HEK293 (cell line): Measurements from ENCODE around the gene PDE4D.

ENCODE experiments used
- CTCF ChIA-PET: fragments of 350-600 bp; formaldehyde crosslinking; extraction: SDS; loops from one replicate; lab custom pipeline; 2021; ENCODE audit warnings: antibody characterized with exemption; lab: Yijun Ruan, JAX
- POLR2A ChIA-PET: fragments of 300-600 bp; formaldehyde crosslinking; extraction: SDS; loops from one replicate; lab custom pipeline; 2020; ENCODE audit warnings: antibody characterized with exemption, inconsistent platforms; lab: Yijun Ruan, JAX
- H3K27ac ChIP-seq: fragments of 200-500 bp; sonication (Bioruptor generic); 2 replicates; pipeline ENCODE4 v1.5.1; 2014; ENCODE audit warnings: low read depth, low read length, control low read depth, inconsistent platforms; ENCODE audit errors: extremely low read depth
- H3K36me3 ChIP-seq, 2 experiments: fragments of 200-500 bp in 1 of 2; sonication (Bioruptor generic) in 1 of 2; 1 replicate in 1 of 2; 2 replicates in 1 of 2; pipeline ENCODE4 v1.5.1; 2014 to 2017; ENCODE audit warnings: inconsistent platforms in 2 of 2, low read length in 2 of 2; ENCODE audit not compliant: control insufficient read depth in 2 of 2, insufficient read depth in 1 of 2
- H3K4me1 ChIP-seq: fragments of 200-500 bp; sonication (Bioruptor generic); 2 replicates; pipeline ENCODE4 v1.5.1; 2014; ENCODE audit warnings: mild to moderate bottlenecking, low read length, inconsistent platforms; ENCODE audit not compliant: control insufficient read depth, insufficient read depth
- H3K4me3 ChIP-seq: 2 replicates; pipeline ENCODE4 v1.5.1; 2011; ENCODE audit warnings: low read depth, mild to moderate bottlenecking, control low read depth, low read length, moderate library complexity
- H3K9me3 ChIP-seq: fragments of 200-500 bp; sonication (Bioruptor generic); 2 replicates; pipeline ENCODE4 v1.5.1; 2014; ENCODE audit warnings: low read depth, low read length, inconsistent platforms; ENCODE audit not compliant: control insufficient read depth, insufficient read depth
- GLI2 ChIP-seq: fragments of 450-650 bp; formaldehyde crosslinking; IDR thresholded peaks from 2 replicates; pipeline ENCODE4; 2017; ENCODE audit warnings: missing biosample characterization, missing genetic modification characterization, low read depth, borderline replicate concordance
- KLF16 ChIP-seq: fragments of 450-650 bp; formaldehyde crosslinking; IDR thresholded peaks from 2 replicates; pipeline ENCODE4 v1.5.1; 2017; ENCODE audit warnings: missing biosample characterization, missing genetic modification characterization
- SALL2 ChIP-seq: fragments of 450-650 bp; formaldehyde crosslinking; IDR thresholded peaks from 2 replicates; pipeline ENCODE4 v1.5.0; 2017; ENCODE audit warnings: missing biosample characterization, mild to moderate bottlenecking, missing genetic modification characterization, borderline replicate concordance
- ZFHX2 ChIP-seq: fragments of 450-650 bp; formaldehyde crosslinking; conservative IDR thresholded peaks from 2 replicates; pipeline ENCODE4 v1.5.1; 2016; ENCODE audit warnings: missing biosample characterization, missing genetic modification characterization
- ZFP3 ChIP-seq: fragments of 450-650 bp; formaldehyde crosslinking; IDR thresholded peaks from 2 replicates; pipeline ENCODE4 v1.5.1; 2016; ENCODE audit warnings: low read depth, missing biosample characterization, missing genetic modification characterization
- ZNF112 ChIP-seq: fragments of 450-650 bp; formaldehyde crosslinking; IDR thresholded peaks from 2 replicates; pipeline ENCODE4 v1.5.0; 2017; ENCODE audit warnings: missing biosample characterization, missing genetic modification characterization
- ZNF341 ChIP-seq: fragments of 450-650 bp; formaldehyde crosslinking; IDR thresholded peaks from 2 replicates; pipeline ENCODE4; 2016; ENCODE audit warnings: low read depth, missing biosample characterization, missing genetic modification characterization
- ZNF404 ChIP-seq: fragments of 450-650 bp; formaldehyde crosslinking; IDR thresholded peaks from 2 replicates; pipeline ENCODE4 v1.5.1; 2017; ENCODE audit warnings: missing biosample characterization, missing genetic modification characterization
- ZNF426 ChIP-seq: fragments of 450-650 bp; formaldehyde crosslinking; IDR thresholded peaks from 2 replicates; pipeline ENCODE4 v1.5.1; 2017; ENCODE audit warnings: missing biosample characterization, missing genetic modification characterization, mild to moderate bottlenecking, inconsistent platforms, moderate library complexity
- ZNF555 ChIP-seq: fragments of 450-650 bp; formaldehyde crosslinking; conservative IDR thresholded peaks from 2 replicates; pipeline ENCODE4 v1.5.1; 2017; ENCODE audit warnings: missing biosample characterization, mild to moderate bottlenecking, missing genetic modification characterization, inconsistent platforms
- ZNF677 ChIP-seq: fragments of 450-650 bp; IDR thresholded peaks from 2 replicates; pipeline ENCODE4 v1.5.0; 2018; ENCODE audit warnings: missing biosample characterization, mild to moderate bottlenecking, missing genetic modification characterization, moderate library complexity
- ZNF837 ChIP-seq: fragments of 450-650 bp; formaldehyde crosslinking; IDR thresholded peaks from 2 replicates; pipeline ENCODE4 v1.5.1; 2016; ENCODE audit warnings: missing biosample characterization, missing genetic modification characterization
- ZNF843 ChIP-seq: fragments of 450-650 bp; formaldehyde crosslinking; IDR thresholded peaks from 2 replicates; pipeline ENCODE4 v1.5.1; 2016; ENCODE audit warnings: missing biosample characterization, missing genetic modification characterization
- ZSCAN16 ChIP-seq: fragments of 450-650 bp; formaldehyde crosslinking; IDR thresholded peaks from 2 replicates; pipeline ENCODE4 v1.5.1; 2016; ENCODE audit warnings: missing biosample characterization, missing genetic modification characterization
- TF ChIP-seq, protein P1 (sequence below): fragments of 450-650 bp; formaldehyde crosslinking; IDR thresholded peaks from 2 replicates; pipeline ENCODE4 v1.5.1; 2016; ENCODE audit warnings: missing biosample characterization, missing genetic modification characterization
- TF ChIP-seq, protein P2 (sequence below): fragments of 450-650 bp; formaldehyde crosslinking; IDR thresholded peaks from 2 replicates; pipeline ENCODE4 v1.5.1; 2016; ENCODE audit warnings: missing biosample characterization, missing genetic modification characterization
- TF ChIP-seq, protein P3 (sequence below): fragments of 450-650 bp; formaldehyde crosslinking; IDR thresholded peaks from 2 replicates; pipeline ENCODE4 v1.5.1; 2016; ENCODE audit warnings: missing biosample characterization, missing genetic modification characterization
- TF ChIP-seq, protein P4 (sequence below): fragments of 450-650 bp; formaldehyde crosslinking; IDR thresholded peaks from 2 replicates; pipeline ENCODE4 v1.5.1; 2016; ENCODE audit warnings: missing biosample characterization, missing genetic modification characterization
- TF ChIP-seq, protein P5 (sequence below): fragments of 450-650 bp; formaldehyde crosslinking; optimal IDR thresholded peaks from 2 replicates; pipeline ENCODE3; 2016; ENCODE audit warnings: missing biosample characterization, mild to moderate bottlenecking, missing genetic modification characterization
- TF ChIP-seq, protein P6 (sequence below): sonication (generic); formaldehyde crosslinking; IDR thresholded peaks from 2 replicates; pipeline ENCODE4 v1.8.1; 2022; ENCODE audit warnings: mild to moderate bottlenecking, moderate library complexity, missing genetic modification reagents

Gene PDE4D

DNA sequence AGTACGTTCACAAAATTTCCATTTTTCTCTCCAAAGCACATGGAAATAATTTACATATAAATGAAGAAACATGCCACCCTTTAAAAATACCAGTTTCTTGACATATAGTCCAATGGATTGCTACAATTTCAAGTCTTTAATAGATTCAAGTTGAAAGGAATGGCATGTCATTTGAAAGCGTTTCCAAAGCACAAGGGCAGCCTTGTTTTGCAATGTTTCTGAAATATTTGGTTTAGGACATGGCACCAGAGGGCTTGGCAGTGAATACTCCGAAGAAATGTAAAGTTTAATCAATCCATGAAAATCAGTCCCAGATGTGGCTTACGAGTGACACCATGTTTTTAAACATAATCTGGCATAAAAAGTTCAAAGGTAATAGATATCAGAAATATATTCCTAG lies 333.7 kb downstream of the PDE4D start (continued):
- TF ChIP-seq, protein P1, sequence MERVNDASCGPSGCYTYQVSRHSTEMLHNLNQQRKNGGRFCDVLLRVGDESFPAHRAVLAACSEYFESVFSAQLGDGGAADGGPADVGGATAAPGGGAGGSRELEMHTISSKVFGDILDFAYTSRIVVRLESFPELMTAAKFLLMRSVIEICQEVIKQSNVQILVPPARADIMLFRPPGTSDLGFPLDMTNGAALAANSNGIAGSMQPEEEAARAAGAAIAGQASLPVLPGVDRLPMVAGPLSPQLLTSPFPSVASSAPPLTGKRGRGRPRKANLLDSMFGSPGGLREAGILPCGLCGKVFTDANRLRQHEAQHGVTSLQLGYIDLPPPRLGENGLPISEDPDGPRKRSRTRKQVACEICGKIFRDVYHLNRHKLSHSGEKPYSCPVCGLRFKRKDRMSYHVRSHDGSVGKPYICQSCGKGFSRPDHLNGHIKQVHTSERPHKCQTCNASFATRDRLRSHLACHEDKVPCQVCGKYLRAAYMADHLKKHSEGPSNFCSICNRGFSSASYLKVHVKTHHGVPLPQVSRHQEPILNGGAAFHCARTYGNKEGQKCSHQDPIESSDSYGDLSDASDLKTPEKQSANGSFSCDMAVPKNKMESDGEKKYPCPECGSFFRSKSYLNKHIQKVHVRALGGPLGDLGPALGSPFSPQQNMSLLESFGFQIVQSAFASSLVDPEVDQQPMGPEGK, result no peak
- TF ChIP-seq, protein P2, sequence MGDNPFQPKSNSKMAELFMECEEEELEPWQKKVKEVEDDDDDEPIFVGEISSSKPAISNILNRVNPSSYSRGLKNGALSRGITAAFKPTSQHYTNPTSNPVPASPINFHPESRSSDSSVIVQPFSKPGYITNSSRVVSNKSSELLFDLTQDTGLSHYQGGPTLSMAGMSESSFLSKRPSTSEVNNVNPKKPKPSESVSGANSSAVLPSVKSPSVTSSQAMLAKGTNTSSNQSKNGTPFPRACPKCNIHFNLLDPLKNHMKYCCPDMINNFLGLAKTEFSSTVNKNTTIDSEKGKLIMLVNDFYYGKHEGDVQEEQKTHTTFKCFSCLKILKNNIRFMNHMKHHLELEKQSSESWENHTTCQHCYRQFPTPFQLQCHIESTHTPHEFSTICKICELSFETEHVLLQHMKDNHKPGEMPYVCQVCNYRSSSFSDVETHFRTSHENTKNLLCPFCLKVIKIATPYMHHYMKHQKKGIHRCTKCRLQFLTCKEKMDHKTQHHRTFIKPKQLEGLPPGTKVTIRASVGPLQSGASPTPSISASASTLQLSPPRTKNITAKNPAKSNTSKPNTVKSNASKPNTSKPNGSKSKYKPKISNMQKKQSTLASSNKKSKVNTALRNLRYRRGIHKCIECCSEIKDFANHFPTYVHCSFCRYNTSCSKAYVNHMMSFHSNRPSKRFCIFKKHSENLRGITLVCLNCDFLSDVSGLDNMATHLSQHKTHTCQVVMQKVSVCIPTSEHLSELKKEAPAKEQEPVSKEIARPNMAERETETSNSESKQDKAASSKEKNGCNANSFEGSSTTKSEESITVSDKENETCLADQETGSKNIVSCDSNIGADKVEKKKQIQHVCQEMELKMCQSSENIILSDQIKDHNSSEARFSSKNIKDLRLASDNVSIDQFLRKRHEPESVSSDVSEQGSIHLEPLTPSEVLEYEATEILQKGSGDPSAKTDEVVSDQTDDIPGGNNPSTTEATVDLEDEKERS, result no peak
- TF ChIP-seq ZFHX2 (tag by site-specific recombination) (no peak), ZSCAN16 (tag by site-specific recombination) (no peak), ZNF341 (tag by site-specific recombination) (no peak), ZNF404 (no peak)
- TF ChIP-seq, protein P3, sequence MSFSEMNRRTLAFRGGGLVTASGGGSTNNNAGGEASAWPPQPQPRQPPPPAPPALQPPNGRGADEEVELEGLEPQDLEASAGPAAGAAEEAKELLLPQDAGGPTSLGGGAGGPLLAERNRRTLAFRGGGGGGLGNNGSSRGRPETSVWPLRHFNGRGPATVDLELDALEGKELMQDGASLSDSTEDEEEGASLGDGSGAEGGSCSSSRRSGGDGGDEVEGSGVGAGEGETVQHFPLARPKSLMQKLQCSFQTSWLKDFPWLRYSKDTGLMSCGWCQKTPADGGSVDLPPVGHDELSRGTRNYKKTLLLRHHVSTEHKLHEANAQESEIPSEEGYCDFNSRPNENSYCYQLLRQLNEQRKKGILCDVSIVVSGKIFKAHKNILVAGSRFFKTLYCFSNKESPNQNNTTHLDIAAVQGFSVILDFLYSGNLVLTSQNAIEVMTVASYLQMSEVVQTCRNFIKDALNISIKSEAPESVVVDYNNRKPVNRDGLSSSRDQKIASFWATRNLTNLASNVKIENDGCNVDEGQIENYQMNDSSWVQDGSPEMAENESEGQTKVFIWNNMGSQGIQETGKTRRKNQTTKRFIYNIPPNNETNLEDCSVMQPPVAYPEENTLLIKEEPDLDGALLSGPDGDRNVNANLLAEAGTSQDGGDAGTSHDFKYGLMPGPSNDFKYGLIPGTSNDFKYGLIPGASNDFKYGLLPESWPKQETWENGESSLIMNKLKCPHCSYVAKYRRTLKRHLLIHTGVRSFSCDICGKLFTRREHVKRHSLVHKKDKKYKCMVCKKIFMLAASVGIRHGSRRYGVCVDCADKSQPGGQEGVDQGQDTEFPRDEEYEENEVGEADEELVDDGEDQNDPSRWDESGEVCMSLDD (tag by site-specific recombination), result no peak
- TF ChIP-seq, protein P4, sequence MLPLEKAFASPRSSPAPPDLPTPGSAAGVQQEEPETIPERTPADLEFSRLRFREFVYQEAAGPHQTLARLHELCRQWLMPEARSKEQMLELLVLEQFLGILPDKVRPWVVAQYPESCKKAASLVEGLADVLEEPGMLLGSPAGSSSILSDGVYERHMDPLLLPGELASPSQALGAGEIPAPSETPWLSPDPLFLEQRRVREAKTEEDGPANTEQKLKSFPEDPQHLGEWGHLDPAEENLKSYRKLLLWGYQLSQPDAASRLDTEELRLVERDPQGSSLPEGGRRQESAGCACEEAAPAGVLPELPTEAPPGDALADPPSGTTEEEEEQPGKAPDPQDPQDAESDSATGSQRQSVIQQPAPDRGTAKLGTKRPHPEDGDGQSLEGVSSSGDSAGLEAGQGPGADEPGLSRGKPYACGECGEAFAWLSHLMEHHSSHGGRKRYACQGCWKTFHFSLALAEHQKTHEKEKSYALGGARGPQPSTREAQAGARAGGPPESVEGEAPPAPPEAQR (tag by site-specific recombination), result no peak

DNA sequence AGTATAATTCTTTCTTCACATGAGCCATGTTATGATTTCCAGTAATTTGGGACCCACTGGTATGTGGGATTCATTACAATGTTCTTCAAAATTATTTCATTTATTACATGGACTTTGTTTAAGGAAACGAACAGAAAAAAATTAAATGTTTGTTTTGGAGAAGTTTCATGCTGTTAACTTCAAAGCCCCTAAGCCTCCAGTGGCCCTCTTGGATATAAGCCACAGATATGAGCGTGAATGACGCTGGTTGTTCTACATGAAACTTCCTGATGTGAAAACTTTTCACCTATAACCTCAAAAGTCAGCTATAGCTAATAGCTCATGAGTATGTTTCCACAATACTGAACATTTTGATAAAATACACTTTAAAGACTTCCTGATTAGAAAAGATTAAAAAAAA lies 334.2 kb downstream of the PDE4D start:
- H3K9me3 ChIP-seq, result no peaks in the 10 kb centered on the region
- TF ChIP-seq SALL2 (tag by site-specific recombination) (no peak), ZNF677 (no peak), KLF16 (tag by site-specific recombination) (no peak), ZNF843 (tag by site-specific recombination) (no peak), ZNF555 (tag by site-specific recombination) (no peak), ZNF112 (tag by site-specific recombination) (no peak), ZNF837 (no peak), ZFP3 (tag by site-specific recombination) (no peak), ZNF426 (tag by site-specific recombination) (no peak), GLI2 (no peak)
- TF ChIP-seq, protein P5, sequence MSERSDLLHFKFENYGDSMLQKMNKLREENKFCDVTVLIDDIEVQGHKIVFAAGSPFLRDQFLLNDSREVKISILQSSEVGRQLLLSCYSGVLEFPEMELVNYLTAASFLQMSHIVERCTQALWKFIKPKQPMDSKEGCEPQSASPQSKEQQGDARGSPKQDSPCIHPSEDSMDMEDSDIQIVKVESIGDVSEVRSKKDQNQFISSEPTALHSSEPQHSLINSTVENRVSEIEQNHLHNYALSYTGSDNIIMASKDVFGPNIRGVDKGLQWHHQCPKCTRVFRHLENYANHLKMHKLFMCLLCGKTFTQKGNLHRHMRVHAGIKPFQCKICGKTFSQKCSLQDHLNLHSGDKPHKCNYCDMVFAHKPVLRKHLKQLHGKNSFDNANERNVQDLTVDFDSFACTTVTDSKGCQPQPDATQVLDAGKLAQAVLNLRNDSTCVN (tag by site-specific recombination), result no peak
- TF ChIP-seq, protein P6, sequence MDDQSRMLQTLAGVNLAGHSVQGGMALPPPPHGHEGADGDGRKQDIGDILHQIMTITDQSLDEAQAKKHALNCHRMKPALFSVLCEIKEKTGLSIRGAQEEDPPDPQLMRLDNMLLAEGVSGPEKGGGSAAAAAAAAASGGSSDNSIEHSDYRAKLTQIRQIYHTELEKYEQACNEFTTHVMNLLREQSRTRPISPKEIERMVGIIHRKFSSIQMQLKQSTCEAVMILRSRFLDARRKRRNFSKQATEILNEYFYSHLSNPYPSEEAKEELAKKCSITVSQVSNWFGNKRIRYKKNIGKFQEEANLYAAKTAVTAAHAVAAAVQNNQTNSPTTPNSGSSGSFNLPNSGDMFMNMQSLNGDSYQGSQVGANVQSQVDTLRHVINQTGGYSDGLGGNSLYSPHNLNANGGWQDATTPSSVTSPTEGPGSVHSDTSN (CRISPR knock-in tag), result no peak
- TF ChIP-seq, all 188 proteins: peak for 0
- POLR2A ChIA-PET, result no interaction called here
- H3K27ac ChIP-seq, result no peak overlapping the region
- CTCF ChIA-PET, result interaction anchor here (0.6 to 1.3 kb wide), 2 partner anchors 114 to 242 kb away, joined by 3 to 5 read pairs; no protein-coding TSS in a partner anchor
- H3K4me3 ChIP-seq, result no peak overlapping the region
- H3K36me3 ChIP-seq, result no peaks in the 10 kb centered on the region
- peaks cover 13% of the 10 kb centered on the region for H3K4me1 ChIP-seq
